ENCODE data around the gene WNT11.

- TF ChIP-seq FOXA1 (IDR thresholded peaks at IDR 0.05) = no peak
- no peak for TF ChIP-seq SP1 (IDR thresholded peaks at IDR 0.05)
- no peak for TF ChIP-seq BHLHE40 (IDR thresholded peaks at IDR 0.05; ENCODE audit: borderline replicate concordance)
- no peak for TF ChIP-seq ZNF384 (IDR thresholded peaks at IDR 0.05)
- no peak for TF ChIP-seq SUZ12 (IDR thresholded peaks at IDR 0.05)
- no peak for TF ChIP-seq FOXK2 (IDR thresholded peaks at IDR 0.05)
- TF ChIP-seq ARNT (IDR thresholded peaks at IDR 0.05) = no peak
- TF ChIP-seq PKNOX1 (IDR thresholded peaks at IDR 0.05) = no peak
- TF ChIP-seq HDGF (IDR thresholded peaks at IDR 0.05; ENCODE audit: borderline replicate concordance) = no peak
- no peak for TF ChIP-seq FOXM1 (IDR thresholded peaks at IDR 0.05; ENCODE audit: borderline replicate concordance)
- no peak for TF ChIP-seq TARDBP (IDR thresholded peaks at IDR 0.05)
- TF ChIP-seq L3MBTL2 (conservative IDR thresholded peaks at IDR 0.05) = no peak
- TF ChIP-seq ELF4 (IDR thresholded peaks at IDR 0.05) = no peak
Measured at GRCh38 chr11:76152741-76153570, 53.3 kb downstream of the WNT11 start.

All from HEK293T (cell line).